UCSD-AML1 (cell line): ENCODE data around the gene TSPAN8.
"Not testable (repeated sequence)": the region's sequence is repeated elsewhere in the genome, so short reads cannot be mapped to it uniquely, and the experiment has no call there.

ENCODE experiments used
- DNase-seq: peaks from one replicate; lab custom pipeline; 2025; ENCODE audit not compliant: unreplicated experiment; lab: John Stamatoyannopoulos, UW

Gene TSPAN8

GRCh38 chr12:71164568-71165197, 6.9 kb upstream of the TSPAN8 start:
- DNase-seq = no peak

- DNase-seq = no peak
Measured at GRCh38 chr12:71164166-71164565, 6.4 kb upstream of the TSPAN8 start.

- DNase-seq = no peak
Measured at GRCh38 chr12:71162832-71163763, 5.3 kb upstream of the TSPAN8 start.

- DNase-seq = no peak
Measured at GRCh38 chr12:71161591-71161990, 3.8 kb upstream of the TSPAN8 start.

GRCh38 chr12:71160585-71160984, 2.8 kb upstream of the TSPAN8 start:
- DNase-seq = no peak

GRCh38 chr12:71159878-71160277, 2.1 kb upstream of the TSPAN8 start:
- no peak for DNase-seq

- no peak for DNase-seq
Measured at GRCh38 chr12:71159264-71159663, 1.5 kb upstream of the TSPAN8 start.

- no peak for DNase-seq
Measured at GRCh38 chr12:71158361-71158882, 623 bp upstream of the TSPAN8 start.

- DNase-seq = no peak
Measured at GRCh38 chr12:71155225-71155624, 2.6 kb downstream of the TSPAN8 start.

- DNase-seq = no peak
Measured at GRCh38 chr12:71152851-71153250, 4.9 kb downstream of the TSPAN8 start.

GRCh38 chr12:71150041-71150440, 7.8 kb downstream of the TSPAN8 start:
- DNase-seq = not testable (repeated sequence)

- no peak for DNase-seq
Measured at GRCh38 chr12:71144682-71145081, 13.1 kb downstream of the TSPAN8 start.

GRCh38 chr12:71142956-71143355, 14.8 kb downstream of the TSPAN8 start:
- no peak for DNase-seq

GRCh38 chr12:71142016-71142415, 15.8 kb downstream of the TSPAN8 start:
- DNase-seq = no peak

- DNase-seq = no peak
Measured at GRCh38 chr12:71141378-71141926, 16.3 kb downstream of the TSPAN8 start.

GRCh38 chr12:71139153-71139735, 18.6 kb downstream of the TSPAN8 start:
- DNase-seq = no peak

- no peak for DNase-seq
Measured at GRCh38 chr12:71138011-71138410, 19.8 kb downstream of the TSPAN8 start.

- no peak for DNase-seq
Measured at GRCh38 chr12:71135812-71136176, 22.0 kb downstream of the TSPAN8 start.

- no peak for DNase-seq
Measured at GRCh38 chr12:71135077-71135811, 22.6 kb downstream of the TSPAN8 start.

GRCh38 chr12:71134405-71134804, 23.4 kb downstream of the TSPAN8 start:
- DNase-seq = no peak
